H9 (cell line): ENCODE data around the gene FBLN1. TPM values are rescaled to one million over a fixed set of nuclear protein-coding genes. Genes with fewer than 3 reads are reported as not detected.

Experiments used
- DNase-seq: peaks from one replicate; pipeline ENCODE4 v3.0.0-alpha.2; 2017
- H2AFZ ChIP-seq: one replicate; pipeline ENCODE4 v1.6.1; 2013; ENCODE audit warnings: mild to moderate bottlenecking, low read length, control low read depth, moderate library complexity
- H2AK5ac ChIP-seq: 2 replicates; pipeline ENCODE4 v1.6.1; 2013; ENCODE audit warnings: low read length, control low read depth, mixed read lengths; ENCODE audit not compliant: insufficient read length
- H2BK120ac ChIP-seq: one replicate; pipeline ENCODE4 v1.6.1; 2013; ENCODE audit warnings: low read depth, mild to moderate bottlenecking, low read length, control low read depth, inconsistent platforms; ENCODE audit not compliant: poor library complexity, severe bottlenecking
- H2BK12ac ChIP-seq: 2 replicates; pipeline ENCODE4 v1.6.1; 2013; ENCODE audit warnings: low read length, control low read depth, mixed read lengths, low read depth; ENCODE audit not compliant: insufficient read length
- H2BK15ac ChIP-seq: 2 replicates; pipeline ENCODE4 v1.6.1; 2013; ENCODE audit warnings: low read depth, low read length, control low read depth
- H2BK20ac ChIP-seq: one replicate; pipeline ENCODE4 v1.6.1; 2013; ENCODE audit warnings: low read depth, mild to moderate bottlenecking, low read length, control low read depth, inconsistent platforms; ENCODE audit not compliant: poor library complexity, severe bottlenecking
- H2BK5ac ChIP-seq: 2 replicates; pipeline ENCODE4 v1.6.1; 2013; ENCODE audit warnings: low read length, control low read depth, mixed read lengths; ENCODE audit not compliant: insufficient read length
- H3K14ac ChIP-seq: 2 replicates; pipeline ENCODE4 v1.6.1; 2013; ENCODE audit warnings: low read length, control low read depth; ENCODE audit not compliant: insufficient read depth
- H3K18ac ChIP-seq: 2 replicates; pipeline ENCODE4 v1.6.1; 2013; ENCODE audit warnings: low read depth, mild to moderate bottlenecking, mixed read lengths, low read length, control low read depth; ENCODE audit not compliant: insufficient read length
- H3K23ac ChIP-seq: 2 replicates; pipeline ENCODE4 v1.6.1; 2013; ENCODE audit warnings: low read length, control low read depth, mixed read lengths, low read depth; ENCODE audit not compliant: insufficient read length
- H3K23me2 ChIP-seq: 2 replicates; pipeline ENCODE4 v1.6.1; 2013; ENCODE audit warnings: low read depth, mild to moderate bottlenecking, mixed read lengths, low read length, control low read depth; ENCODE audit not compliant: insufficient read length, poor library complexity, severe bottlenecking
- H3K27ac ChIP-seq: 2 replicates; pipeline ENCODE4 v1.5.1; 2013; ENCODE audit warnings: low read length, control low read depth, mixed read lengths, low read depth; ENCODE audit not compliant: insufficient read length
- H3K27me3 ChIP-seq: 2 replicates; pipeline ENCODE4 v1.6.1; 2013; ENCODE audit warnings: low read length, control low read depth, inconsistent platforms; ENCODE audit not compliant: insufficient read depth
- H3K4ac ChIP-seq: 2 replicates; pipeline ENCODE4 v1.6.1; 2013; ENCODE audit warnings: low read depth, mild to moderate bottlenecking, control low read depth, inconsistent platforms, low read length, moderate library complexity
- H3K4me1 ChIP-seq: 2 replicates; pipeline ENCODE4 v1.6.1; 2013; ENCODE audit warnings: low read length, control low read depth, inconsistent platforms; ENCODE audit not compliant: insufficient read depth
- H3K4me2 ChIP-seq: 2 replicates; pipeline ENCODE4 v1.6.1; 2013; ENCODE audit warnings: low read length, control low read depth, mixed read lengths; ENCODE audit not compliant: insufficient read length, insufficient read depth
- H3K56ac ChIP-seq: 2 replicates; pipeline ENCODE4 v1.6.1; 2013; ENCODE audit warnings: low read depth, mild to moderate bottlenecking, mixed read lengths, low read length, control low read depth; ENCODE audit not compliant: insufficient read length
- H3K79me1 ChIP-seq: 2 replicates; pipeline ENCODE4 v1.6.1; 2013; ENCODE audit warnings: low read depth, mild to moderate bottlenecking, moderate library complexity, low read length, control low read depth, inconsistent platforms; ENCODE audit not compliant: insufficient read depth, poor library complexity, severe bottlenecking
- H3K79me2 ChIP-seq: 2 replicates; pipeline ENCODE4 v1.6.1; 2013; ENCODE audit warnings: low read length, control low read depth, inconsistent platforms; ENCODE audit not compliant: insufficient read depth
- H3K9ac ChIP-seq: 2 replicates; pipeline ENCODE4 v1.6.1; 2013; ENCODE audit warnings: low read length, control low read depth, mixed read lengths; ENCODE audit not compliant: insufficient read length; ENCODE audit errors: extremely low read depth
- H3K9me3 ChIP-seq: one replicate; pipeline ENCODE4 v1.6.1; 2013; ENCODE audit warnings: low read depth, low read length, inconsistent platforms; ENCODE audit not compliant: control insufficient read depth
- H3T11ph ChIP-seq: one replicate; pipeline ENCODE4 v1.6.1; 2013; ENCODE audit warnings: mild to moderate bottlenecking, low read length, control low read depth, inconsistent platforms
- H4K20me1 ChIP-seq: one replicate; pipeline ENCODE4 v1.6.1; 2013; ENCODE audit not compliant: control insufficient read depth, insufficient read length, insufficient read depth
- H4K5ac ChIP-seq: 2 replicates; pipeline ENCODE4 v1.6.1; 2013; ENCODE audit warnings: low read depth, mild to moderate bottlenecking, mixed read lengths, low read length, control low read depth; ENCODE audit not compliant: insufficient read length
- H4K8ac ChIP-seq: replicated peaks from 2 replicates; pipeline ENCODE4 v1.6.1; 2013; ENCODE audit warnings: low read length, control low read depth, mixed read lengths, low read depth; ENCODE audit not compliant: insufficient read length
- H4K91ac ChIP-seq: 2 replicates; pipeline ENCODE4 v1.6.1; 2013; ENCODE audit warnings: low read depth, mild to moderate bottlenecking, moderate library complexity, mixed read lengths, low read length, control low read depth; ENCODE audit not compliant: insufficient read length
- H3K27ac Mint-ChIP-seq, 3 experiments: 2 replicates in 2 of 3; 3 replicates in 1 of 3; pipeline ENCODE4 v1.8.0; 2020 to 2021; ENCODE audit warnings: mixed read lengths in 3 of 3, mild to moderate bottlenecking in 1 of 3, moderate library complexity in 1 of 3
- H3K27me3 Mint-ChIP-seq: 2 replicates; pipeline ENCODE4 v1.8.0; 2021; ENCODE audit warnings: low read depth, mild to moderate bottlenecking, moderate library complexity, mixed read lengths
- H3K36me3 Mint-ChIP-seq, 3 experiments: 2 replicates in 2 of 3; 3 replicates in 1 of 3; pipeline ENCODE4 v1.8.0; 2020 to 2021; ENCODE audit warnings: low read depth in 3 of 3, mixed read lengths in 3 of 3; ENCODE audit not compliant: insufficient read depth in 1 of 3
- H3K4me1 Mint-ChIP-seq, 2 experiments: 2 replicates each; pipeline ENCODE4 v1.8.0; 2020; ENCODE audit warnings: mixed read lengths in 2 of 2
- H3K4me3 Mint-ChIP-seq, 2 experiments: 2 replicates in 1 of 2; 3 replicates in 1 of 2; pipeline ENCODE4 v1.8.0; 2020 to 2021; ENCODE audit warnings: mild to moderate bottlenecking in 2 of 2, mixed read lengths in 2 of 2, moderate library complexity in 1 of 2
- H3K9me3 Mint-ChIP-seq, 2 experiments: 2 replicates in 1 of 2; 3 replicates in 1 of 2; pipeline ENCODE4 v1.8.0; 2020; ENCODE audit warnings: mild to moderate bottlenecking in 2 of 2, mixed read lengths in 2 of 2, moderate library complexity in 1 of 2
- CTCF ChIP-seq: fragments of 200-600 bp; sonication (generic); conservative IDR thresholded peaks from 3 replicates; pipeline ENCODE4 v1.8.0; 2021; ENCODE audit warnings: antibody characterized with exemption, mild to moderate bottlenecking
- WGBS: extraction: QIAGEN DNeasy Blood & Tissue Kit; methylation state at CpG from one replicate; pipeline ENCODE4 v1.1.7; 2013; ENCODE audit warnings: missing lambda C conversion rate, low lambda C conversion rate, mixed read lengths; ENCODE audit not compliant: insufficient read length; ENCODE audit errors: extremely low coverage; 5-methylcytosine and 5-hydroxymethylcytosine counted together
- total RNA-seq: library from RNA; stranded (reverse); gene quantifications from 2 replicates; pipeline ENCODE4 v1.2.1, GENCODE V29; 2021

Gene FBLN1
- total RNA-seq, 1 experiment from 2014 or later = 140 TPM

- Histone ChIP-seq H2AK5ac (no peak overlapping the region), H3K18ac (no peak overlapping the region), H4K5ac (no peak overlapping the region), H3K56ac (no peak overlapping the region), H3K79me1 (no peaks in the 10 kb centered on the region), H3K23ac (no peak overlapping the region), H2AFZ (no peak overlapping the region), H3K79me2 (no peaks in the 10 kb centered on the region), H3K4ac (no peak overlapping the region), H3K27ac (no peak overlapping the region), H2BK20ac (no peak overlapping the region), H2BK15ac (no peak overlapping the region), H3K14ac (no peak overlapping the region), H3K23me2 (no peaks in the 10 kb centered on the region), H4K8ac (no peak overlapping the region), H2BK12ac (no peak overlapping the region), H3K4me2 (no peak overlapping the region), H3K27me3 (no peaks in the 10 kb centered on the region), H4K91ac (no peak overlapping the region), H3T11ph (no peak overlapping the region), H3K4me1 (no peaks in the 10 kb centered on the region), H4K20me1 (no peaks in the 10 kb centered on the region), H3K9ac (no peak overlapping the region), H2BK120ac (no peak overlapping the region), H2BK5ac (no peak overlapping the region), H3K9me3 (peaks cover 8% of the 10 kb centered on the region)
- Mint-ChIP-seq H3K4me1 (peaks cover 17 to 19% of the 10 kb centered on the region in 2 experiments), H3K36me3 (peaks cover 62 to 68% (median 65%) of the 10 kb centered on the region in 3 experiments), H3K9me3 (peaks cover 20 to 42% of the 10 kb centered on the region in 2 experiments), H3K27ac (no peak overlapping the region), H3K4me3 (no peak overlapping the region), H3K27me3 (peaks cover 1% of the 10 kb centered on the region)
- no peak for DNase-seq
- peak; percentile 24; the same call in 2 of the 3 replicates for TF ChIP-seq CTCF
- no CpG with 5 or more reads among the region's 44 CpGs for WGBS
These were observed 60.1 kb downstream of the FBLN1 start for GRCh38 chr22:45562537-45563361.
